ENCODE measurements around the gene THEM4. TPM values are rescaled to one million over a fixed set of nuclear protein-coding genes. Genes with fewer than 3 reads are reported as not detected.

The THEM4 gene
- total and polyA plus RNA-seq, 2 experiments from 2014 or later, result 13.4 to 20.4 TPM

GRCh38 chr1:151829352-151830046, 79.8 kb downstream of the THEM4 start:
- Histone ChIP-seq H3F3A (replicated peaks; ENCODE audit: low read depth) (no peaks in the 10 kb centered on the region; the same call in 1 of the 2 replicates), H3K4me1 (ENCODE audit: insufficient read depth) (peaks cover 44% of the 10 kb centered on the region), H3K4me2 (peak overlapping the region; percentile 83), H3K9me2 (ENCODE audit: insufficient read depth) (no peaks in the 10 kb centered on the region), H2AFZ (peak overlapping the region; percentile 93), H3K4me3 (peak overlapping the region; percentile 45), H3K36me3 (ENCODE audit: insufficient read depth) (no peaks in the 10 kb centered on the region), H4K20me1 (replicated peaks; ENCODE audit: insufficient read depth) (no peaks in the 10 kb centered on the region), H3K79me2 (replicated peaks; ENCODE audit: insufficient read depth) (no peaks in the 10 kb centered on the region), H3K27me3 (ENCODE audit: insufficient read depth) (no peaks in the 10 kb centered on the region), H3K27ac (ENCODE audit: low read depth) (no peak overlapping the region)
- DNase-seq (ENCODE audit: low spot score), result no peak
- Mint-ChIP-seq H3K9me3 (no peaks in the 10 kb centered on the region; the same call in 2 of the 3 replicates), H3K4me1 (peaks cover 50% of the 10 kb centered on the region), H3K36me3 (ENCODE audit: low read depth) (no peaks in the 10 kb centered on the region; the same call in 2 of the 3 replicates), H3K4me3 (peak overlapping the region; percentile 36), H3K27me3 (ENCODE audit: insufficient read depth, low read depth, poor library complexity) (peaks cover 15% of the 10 kb centered on the region), H3K27ac (no peak overlapping the region; the same call in 1 of the 2 replicates)
- peak; percentile 29 for ATAC-seq
- TF ChIP-seq REST (IDR thresholded peaks at IDR 0.05; ENCODE audit: unreplicated experiment) (no peak), STAT1 (IDR thresholded peaks at IDR 0.05; ENCODE audit: unreplicated experiment) (no peak), CREB1 (CRISPR knock-in tag; IDR thresholded peaks at IDR 0.05; ENCODE audit: low read depth) (no peak), ETS1 (IDR thresholded peaks at IDR 0.05) (no peak), POLR2AphosphoS5 (IDR thresholded peaks at IDR 0.05; ENCODE audit: low read depth) (no peak), ZNF114 (CRISPR knock-in tag; IDR thresholded peaks at IDR 0.05) (no peak), CTCF (conservative IDR thresholded peaks at IDR 0.05; ENCODE audit: low read depth in 2 of 2) (no peak), EZH2phosphoT487 (IDR thresholded peaks at IDR 0.05; ENCODE audit: unreplicated experiment) (no peak), ZNF462 (CRISPR knock-in tag; IDR thresholded peaks at IDR 0.05) (no peak), NANOG (IDR thresholded peaks at IDR 0.05; ENCODE audit: borderline replicate concordance) (no peak), JUNB (IDR thresholded peaks at IDR 0.05; ENCODE audit: unreplicated experiment) (no peak), ZNF331 (CRISPR knock-in tag; IDR thresholded peaks at IDR 0.05; ENCODE audit: low read depth) (no peak), EZH2 (IDR thresholded peaks at IDR 0.05; ENCODE audit: low read depth, unreplicated experiment) (no peak)
